Skeletal muscle cell (primary cell): ENCODE results near the gene CRYBA1.
"Not testable (repeated sequence)": the region's sequence is repeated elsewhere in the genome, so short reads cannot be mapped to it uniquely, and the experiment has no call there.

Experiments used
- DNase-seq: peaks from one replicate; pipeline ENCODE4 v3.0.0-alpha.2; 2010; ENCODE audit warnings: low read depth
- H3K4me3 ChIP-seq: 2 replicates; pipeline ENCODE4 v1.5.1; 2011; ENCODE audit warnings: low read depth, mild to moderate bottlenecking, control low read depth, low read length, moderate library complexity

CRYBA1 gene, protein sequence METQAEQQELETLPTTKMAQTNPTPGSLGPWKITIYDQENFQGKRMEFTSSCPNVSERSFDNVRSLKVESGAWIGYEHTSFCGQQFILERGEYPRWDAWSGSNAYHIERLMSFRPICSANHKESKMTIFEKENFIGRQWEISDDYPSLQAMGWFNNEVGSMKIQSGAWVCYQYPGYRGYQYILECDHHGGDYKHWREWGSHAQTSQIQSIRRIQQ

DNA sequence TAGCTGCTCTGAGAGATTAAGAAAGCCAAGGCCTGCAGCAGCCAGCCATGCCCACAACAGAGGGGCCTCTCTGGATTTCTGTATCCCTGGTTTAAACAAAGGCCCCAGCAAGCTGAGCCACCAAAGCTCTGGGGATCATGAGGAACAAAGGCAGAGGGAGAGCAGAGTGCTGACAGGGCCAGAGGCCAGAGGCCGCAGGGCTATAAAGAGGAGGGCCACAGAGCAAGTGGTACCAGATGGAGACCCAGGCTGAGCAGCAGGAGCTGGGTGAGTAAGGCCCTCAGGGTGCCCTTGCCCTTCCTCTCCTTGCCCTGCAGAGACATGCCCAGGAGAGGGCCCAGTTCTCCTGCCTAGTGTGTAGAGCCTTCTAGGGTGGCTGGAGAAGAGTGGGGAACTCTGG is at the start of gene CRYBA1:
TSS of gene CRYBA1 (plus strand) at position 232 of the 400 bp plus-strand sequence. CDS start at position 237, 5 bp downstream.
- DNase-seq, result no peak
- no peak within 1 kb of the TSS for H3K4me3 ChIP-seq

DNA sequence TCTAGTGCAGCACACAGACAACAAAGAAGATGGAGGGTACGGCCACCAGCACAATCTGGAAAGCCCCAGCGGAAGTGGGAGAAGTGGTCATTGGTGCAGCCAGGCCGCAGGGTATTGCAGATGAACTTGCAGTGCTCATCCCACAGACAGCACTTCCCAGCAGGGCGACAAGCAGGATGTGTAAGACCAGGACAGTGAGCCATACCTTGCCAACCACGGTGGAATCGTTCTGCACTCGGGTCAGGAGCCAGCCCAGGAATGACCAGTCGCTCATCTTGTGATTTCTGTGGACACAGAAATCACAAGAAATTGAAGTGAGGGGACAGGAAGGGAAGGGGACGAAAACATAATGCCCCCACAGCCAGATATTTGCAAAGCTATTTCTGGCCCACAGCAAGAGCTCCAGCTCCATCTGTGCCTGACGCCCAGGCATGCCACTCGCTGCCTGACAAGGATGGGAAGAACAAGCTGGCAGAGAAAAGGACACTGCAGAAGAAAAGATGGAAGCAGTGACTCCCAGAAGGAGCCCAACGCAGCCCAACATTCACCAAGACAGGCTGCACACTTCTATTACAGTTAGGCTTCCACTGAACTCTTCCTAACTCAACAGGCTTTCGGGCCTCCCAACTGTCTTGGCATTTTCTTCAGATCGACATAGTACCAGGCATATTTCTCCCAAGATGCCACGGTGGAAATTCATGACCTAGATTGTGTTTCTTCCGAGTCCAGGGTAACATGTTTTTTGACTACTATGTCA is 49.0 kb upstream of the CRYBA1 start:
- no peak overlapping the region for H3K4me3 ChIP-seq
- DNase-seq, result no peak

DNA sequence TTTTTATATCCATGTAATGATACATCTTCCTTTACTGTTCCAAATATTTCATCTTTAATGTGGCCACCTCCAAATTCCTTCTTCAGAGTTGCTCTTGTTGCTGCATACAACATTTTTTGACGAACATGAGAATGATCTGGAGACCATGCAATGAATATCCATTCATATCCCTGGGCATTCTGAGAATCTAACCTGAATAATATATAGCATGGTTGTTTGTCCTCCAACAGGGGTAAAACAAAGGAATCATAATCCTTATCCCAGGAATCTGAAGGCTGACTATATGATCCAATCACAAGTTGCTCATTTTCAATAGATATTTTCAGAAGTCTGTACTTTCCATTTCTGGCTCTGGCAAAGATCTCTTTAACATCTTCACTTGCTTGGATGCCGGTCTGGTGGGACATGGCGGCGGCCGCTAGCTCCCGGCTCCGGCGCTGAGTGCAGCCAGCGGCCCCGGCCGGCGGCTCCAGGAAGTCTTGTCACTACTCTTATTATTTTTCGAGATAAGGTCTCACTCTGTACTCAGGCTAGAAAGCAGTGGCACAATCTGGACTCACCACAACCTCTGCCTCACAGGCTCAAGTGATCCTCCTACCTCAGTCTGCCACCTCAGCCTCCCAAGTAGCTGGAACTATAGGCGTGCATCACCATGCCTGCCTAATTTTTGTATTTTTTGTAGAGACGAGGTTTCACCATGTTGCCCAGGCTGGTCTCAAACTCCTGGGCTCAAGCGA is 42.4 kb upstream of the CRYBA1 start:
- not testable (repeated sequence) for H3K4me3 ChIP-seq, DNase-seq

DNA sequence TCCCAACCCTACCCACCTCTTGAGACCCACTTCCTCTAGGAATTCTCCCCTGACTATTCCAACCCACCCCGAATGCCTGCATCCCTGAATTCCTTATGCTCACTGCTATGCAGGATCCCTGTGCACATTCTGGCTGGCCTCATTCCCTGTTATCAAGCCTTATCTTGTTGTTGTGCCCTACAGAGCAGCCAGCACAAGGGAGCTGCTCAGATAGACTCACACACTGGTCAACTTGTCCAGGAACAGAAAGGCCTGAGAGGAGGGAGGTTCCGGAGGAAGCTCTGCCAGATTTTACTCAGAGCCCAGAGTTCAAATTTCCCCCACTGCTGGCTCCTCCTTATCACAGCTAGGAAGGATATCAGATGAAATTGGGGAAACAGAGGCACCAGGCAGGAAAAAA is 41.6 kb upstream of the CRYBA1 start:
- DNase-seq, result no peak
- no peak overlapping the region for H3K4me3 ChIP-seq

DNA sequence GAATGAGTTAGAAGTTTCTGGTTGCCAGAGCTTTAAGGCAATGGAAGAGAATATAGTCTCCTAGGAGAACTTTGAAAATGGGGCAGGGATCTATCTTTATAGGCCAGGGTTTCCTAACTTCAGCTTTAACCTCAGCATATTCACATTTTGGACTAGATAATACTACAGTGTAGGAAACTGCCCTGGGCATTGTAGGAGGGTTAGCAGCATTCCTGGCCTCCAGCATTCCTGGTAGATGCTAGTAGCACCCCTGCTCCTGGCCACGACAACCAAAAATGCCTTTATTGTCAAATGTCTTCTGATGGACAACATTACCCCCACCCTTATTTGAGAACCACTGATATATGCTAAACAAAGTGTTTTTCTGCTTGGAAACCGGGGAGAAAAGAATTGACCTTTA is 38.7 kb upstream of the CRYBA1 start:
- H3K4me3 ChIP-seq, result no peak overlapping the region
- DNase-seq, result no peak

DNA sequence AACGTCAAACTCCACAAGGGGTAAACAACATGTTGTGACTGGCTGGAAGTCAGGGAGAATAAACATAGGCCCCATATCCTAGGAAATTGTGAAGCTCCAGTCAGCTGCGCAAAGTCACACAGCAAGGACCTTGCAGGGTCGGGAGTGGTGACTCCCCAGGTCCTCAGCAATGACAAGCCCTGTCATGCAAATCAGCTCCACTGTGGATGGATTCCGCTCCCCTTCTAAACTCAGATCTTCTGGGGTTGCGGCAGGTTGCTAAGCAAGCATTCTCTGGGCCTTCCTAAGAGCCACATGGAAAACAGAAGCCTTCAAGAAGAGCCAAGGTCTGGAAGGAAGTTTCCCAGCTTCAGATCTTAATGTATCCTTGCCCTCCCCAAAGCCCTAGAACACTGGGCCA is 37.6 kb upstream of the CRYBA1 start:
- no peak overlapping the region for H3K4me3 ChIP-seq
- no peak for DNase-seq

DNA sequence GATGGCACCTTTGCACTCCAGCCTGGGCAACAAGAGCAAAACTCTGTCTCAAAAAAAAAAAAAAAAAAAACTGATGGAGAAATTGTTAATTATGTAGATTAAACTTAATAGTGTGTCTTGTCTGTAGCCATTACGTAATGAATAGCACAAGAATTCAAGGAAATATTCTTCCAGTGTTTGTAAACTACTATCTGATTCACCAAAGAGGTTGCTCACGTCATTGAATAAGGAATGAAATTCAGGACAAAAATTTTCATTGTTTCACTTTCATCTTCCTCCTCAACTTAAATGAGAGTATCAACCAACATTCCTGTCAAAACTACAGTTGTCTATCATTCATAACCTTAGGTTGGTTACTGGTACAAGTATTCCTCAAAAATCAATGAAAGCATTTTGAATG is 35.8 kb upstream of the CRYBA1 start:
- H3K4me3 ChIP-seq, result no peak overlapping the region
- no peak for DNase-seq

DNA sequence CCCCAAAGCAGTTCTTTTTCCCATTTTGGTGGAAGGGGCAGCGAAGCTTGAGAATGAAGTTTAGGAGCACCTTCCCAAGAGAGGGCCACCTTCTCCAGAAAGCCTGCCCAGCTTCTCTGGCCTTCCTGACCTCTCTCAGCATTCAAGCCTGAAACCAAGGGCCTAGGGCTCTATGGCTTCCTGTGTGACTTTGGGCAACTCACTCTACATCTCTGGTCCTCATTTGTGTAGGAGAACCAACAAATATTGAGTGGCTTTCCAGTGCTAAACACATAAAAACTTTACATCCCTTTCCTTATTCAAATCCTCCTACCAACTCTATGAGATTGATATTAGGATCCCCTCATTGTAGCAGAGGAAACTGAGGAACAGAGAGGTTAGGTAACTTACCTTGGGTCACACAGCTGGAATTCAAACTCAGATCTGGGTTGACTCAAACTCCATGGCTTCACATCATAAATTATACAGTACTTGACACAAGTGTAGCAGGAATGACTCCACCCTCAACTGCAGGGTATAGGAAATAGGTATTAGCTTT is 34.5 kb upstream of the CRYBA1 start:
- no peak overlapping the region for H3K4me3 ChIP-seq
- DNase-seq, result no peak

DNA sequence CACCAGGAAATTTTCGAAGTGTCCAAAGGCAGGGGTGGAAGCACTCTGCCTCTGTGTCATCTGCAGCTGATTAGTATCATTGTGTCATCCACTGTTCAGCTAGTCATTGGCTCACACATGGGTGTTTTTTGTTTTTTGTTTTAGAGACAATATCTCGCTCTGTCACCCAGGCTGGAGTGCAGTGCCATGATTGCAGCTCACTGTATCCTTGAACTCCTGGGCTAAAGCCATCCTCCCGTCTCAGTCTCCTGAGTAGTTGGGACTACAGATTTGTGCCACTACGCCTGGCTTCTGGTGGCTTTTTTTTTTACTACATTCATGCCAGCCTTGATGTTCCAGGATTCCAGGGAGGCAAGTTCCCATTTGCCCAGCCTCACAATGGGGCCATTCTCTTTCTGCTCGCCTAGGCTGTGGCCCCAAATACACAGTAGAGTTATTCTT is 34.0 kb upstream of the CRYBA1 start:
- H3K4me3 ChIP-seq, result no peak overlapping the region
- DNase-seq, result no peak

DNA sequence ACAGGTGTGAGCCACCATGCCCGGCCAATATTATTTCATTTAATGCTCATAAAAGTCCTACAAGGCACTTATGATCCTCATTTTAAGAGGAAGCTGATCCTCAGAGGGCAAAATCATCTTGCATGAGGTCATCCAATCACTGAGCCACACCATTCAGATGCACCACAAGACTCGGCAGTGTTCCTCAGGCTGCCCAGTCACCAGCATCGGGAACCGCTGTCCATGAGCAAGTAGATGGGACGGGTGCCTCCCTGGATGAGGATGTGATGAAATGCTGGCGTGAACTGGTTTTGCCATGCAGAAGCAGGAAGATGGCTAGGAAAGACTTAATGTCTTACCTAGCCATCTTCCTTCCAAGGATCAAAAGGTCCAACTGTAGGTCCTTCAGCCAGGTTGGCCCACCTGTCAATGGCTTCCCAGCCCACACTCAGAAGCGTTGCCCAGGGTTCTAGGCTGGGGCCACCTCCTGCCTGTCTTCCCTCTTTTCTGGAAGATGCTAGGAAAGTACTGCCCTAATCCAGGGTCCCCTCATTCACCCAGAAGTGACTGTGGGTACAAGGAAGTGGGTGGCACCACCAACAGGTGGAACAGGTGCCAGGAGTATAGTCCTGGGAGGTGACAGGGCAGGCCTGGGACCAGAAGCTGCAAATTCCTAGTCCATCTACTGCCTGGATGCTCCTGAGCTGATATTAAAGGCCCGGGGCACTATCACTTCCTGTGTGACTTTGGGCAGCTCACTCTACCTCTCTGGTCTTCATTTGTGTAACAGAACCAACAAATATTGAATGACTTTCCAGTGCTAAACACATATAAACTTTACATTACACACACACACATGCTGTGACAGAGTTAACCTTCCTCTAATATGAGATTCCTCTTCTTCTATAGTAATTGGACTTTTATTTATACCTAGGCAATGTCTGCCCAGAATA is 32.2 kb upstream of the CRYBA1 start:
- H3K4me3 ChIP-seq, result no peak overlapping the region
- no peak for DNase-seq

DNA sequence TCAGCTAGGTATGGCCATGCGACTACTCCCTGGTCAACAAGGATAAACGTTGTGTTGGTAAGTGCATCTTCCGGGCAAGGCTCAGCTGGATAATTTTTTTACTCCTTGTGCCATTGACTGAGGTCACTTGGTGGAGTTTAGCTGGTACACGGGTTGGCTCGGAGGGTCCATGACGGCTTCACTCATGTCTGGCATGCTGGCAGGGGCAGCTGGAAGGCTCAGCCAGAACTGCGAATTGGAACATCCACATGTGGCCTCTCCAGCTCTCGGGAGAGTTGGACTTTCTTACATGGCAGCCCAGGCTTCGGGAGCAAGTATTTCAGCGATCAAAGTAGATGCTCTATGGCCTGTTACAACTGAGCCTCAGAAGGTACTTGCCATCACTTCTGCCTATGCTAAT is 31.5 kb upstream of the CRYBA1 start:
- no peak overlapping the region for H3K4me3 ChIP-seq
- no peak for DNase-seq

DNA sequence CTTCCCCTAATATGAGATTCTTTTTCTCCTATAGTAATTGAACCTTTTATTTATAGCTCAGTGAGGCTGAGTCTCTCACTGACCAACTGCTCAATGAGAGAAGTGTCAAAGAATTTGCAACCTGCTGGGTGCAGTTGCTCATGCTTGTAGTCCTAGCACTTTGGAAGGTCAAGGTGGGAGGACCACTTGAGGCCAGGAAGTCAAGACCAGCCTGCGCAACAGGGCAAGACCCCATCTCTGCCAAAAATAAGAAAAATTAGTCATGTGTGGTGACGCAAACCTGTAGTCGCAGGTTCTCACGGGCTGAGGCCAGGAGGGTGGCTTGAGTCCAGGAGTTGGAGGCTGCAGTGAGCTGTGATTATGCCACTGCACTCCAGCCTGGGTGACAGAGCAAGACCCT is 30.9 kb upstream of the CRYBA1 start:
- no peak overlapping the region for H3K4me3 ChIP-seq
- DNase-seq, result no peak

DNA sequence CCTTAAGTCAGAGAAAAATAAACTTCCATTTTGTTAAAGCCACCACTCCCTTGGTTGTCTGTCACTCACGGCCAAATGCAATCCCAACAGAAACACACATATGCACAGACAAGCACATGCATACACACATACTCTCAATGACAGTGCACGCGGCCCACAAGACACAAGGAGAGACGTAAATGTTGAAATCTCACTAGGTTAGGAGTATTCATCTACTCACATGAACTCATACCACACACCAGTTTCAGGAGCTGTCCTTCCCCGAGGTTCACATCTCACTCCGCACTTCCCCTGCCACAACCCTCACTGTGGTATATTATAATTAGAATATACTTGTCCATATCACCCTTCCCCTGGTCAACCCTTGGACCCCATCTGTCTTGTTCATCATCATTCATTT is 30.5 kb upstream of the CRYBA1 start:
- no peak overlapping the region for H3K4me3 ChIP-seq
- DNase-seq, result no peak

DNA sequence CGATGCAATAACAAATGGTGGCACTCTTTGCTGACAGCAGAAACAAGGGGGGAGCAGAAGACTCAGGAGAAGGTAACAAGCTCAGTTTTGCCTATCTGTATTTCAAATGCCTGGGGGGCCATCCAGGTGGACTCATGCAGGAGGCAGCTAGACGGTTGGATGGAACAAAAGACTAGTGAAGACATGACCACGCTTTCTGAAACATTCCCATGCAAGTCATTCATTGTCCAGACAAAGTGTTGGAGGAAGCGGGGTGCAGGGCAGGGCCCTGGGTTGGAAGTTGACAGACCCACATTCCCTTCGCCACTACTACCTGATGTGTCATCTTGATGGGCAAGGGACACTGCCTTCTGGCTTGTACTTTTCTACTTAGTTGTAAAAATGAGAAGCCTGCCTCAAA is 29.8 kb upstream of the CRYBA1 start:
- no peak overlapping the region for H3K4me3 ChIP-seq

DNA sequence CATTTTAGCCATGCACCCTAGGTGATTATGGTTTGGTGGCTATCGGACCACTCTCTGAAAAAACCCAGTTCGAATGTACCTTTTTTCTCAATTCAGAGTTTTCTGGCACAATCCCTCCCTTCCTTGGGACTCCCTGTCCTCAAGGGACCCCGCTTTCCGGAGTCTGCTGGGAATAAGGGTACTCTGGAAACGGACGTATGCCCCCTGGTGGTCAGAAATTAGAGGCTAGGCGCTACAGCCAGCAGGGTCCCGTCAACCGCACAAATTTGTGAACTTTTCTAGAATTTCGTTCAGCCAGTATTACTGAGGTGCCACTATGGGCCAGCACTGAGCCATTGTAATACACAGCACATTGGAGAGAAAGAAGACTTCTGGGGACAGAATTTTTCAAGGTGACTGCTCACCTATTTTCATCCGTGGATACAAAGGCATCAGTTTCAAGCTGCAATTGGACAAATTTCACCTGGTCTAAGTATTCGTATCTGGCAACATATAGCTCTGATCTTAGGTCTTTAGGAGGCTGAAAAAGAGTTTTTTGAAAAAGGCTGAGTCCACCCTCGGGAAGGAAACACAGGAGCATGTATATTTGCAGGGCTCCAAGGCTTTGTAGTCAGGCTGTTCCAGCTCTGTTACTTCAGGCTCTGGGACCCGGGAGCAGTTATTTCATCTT is 27.1 kb upstream of the CRYBA1 start:
- DNase-seq, result peak; percentile 36
- no peak overlapping the region for H3K4me3 ChIP-seq

More for the DNA sequence above, 29.8 kb upstream of the CRYBA1 start:
- DNase-seq, result no peak

DNA sequence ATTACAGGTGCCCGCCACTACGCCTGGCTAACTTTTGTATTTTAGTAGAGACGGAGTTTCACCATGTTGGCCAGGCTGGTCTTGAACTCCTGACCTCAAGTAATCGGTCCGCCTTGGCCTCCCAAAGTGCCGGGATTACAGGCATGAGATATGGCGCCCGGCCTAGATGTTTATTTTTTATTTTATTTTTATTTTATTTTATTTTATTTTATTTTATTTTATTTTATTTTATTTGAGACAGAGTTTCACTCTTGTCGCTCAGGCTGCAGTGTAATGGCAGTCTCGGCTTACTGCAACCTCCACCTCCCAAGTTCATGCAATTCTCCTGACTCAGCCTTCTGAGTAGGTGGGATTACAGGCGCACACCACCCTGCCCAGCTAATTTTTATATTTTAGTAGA is 25.3 kb upstream of the CRYBA1 start:
- not testable (repeated sequence) for DNase-seq, H3K4me3 ChIP-seq

DNA sequence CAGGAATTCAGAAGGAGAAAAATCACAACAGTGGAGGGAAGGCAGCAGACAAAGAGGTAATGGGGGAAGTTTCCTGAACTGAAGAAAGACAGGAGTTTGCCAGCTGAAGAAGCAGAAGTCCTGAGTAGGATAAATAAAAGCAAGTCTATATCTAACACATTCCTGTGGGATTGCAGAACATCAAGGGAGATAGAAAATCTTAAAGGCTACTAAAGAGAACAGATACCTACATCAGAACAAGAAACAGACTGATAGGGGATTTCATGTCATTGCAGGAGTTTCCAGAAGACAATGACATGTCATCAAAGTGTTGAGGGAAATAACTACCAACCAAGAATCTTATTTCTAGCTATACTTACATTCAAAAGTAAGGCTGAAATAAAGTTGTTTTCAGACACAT is 21.3 kb upstream of the CRYBA1 start:
- no peak overlapping the region for H3K4me3 ChIP-seq
- DNase-seq, result no peak

DNA sequence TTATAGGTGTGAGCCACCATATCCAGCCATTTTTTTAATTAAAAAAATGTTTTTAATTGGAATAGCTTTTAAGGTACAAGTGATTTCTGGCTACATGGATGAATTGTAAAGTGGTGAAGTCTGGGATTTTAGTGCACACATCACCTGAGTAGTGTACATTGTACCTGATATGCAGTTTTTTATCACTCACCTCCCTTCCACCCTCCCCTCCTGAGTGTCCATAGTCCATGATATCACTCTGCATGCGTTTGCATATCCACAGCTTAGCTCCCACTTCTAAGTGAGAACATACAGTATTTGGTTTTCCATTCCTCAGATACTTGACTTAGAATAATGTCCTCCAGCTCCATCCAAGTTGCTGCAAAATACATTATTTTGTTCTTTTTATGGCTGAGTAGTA is 13.4 kb upstream of the CRYBA1 start:
- H3K4me3 ChIP-seq, result no peak overlapping the region

DNA sequence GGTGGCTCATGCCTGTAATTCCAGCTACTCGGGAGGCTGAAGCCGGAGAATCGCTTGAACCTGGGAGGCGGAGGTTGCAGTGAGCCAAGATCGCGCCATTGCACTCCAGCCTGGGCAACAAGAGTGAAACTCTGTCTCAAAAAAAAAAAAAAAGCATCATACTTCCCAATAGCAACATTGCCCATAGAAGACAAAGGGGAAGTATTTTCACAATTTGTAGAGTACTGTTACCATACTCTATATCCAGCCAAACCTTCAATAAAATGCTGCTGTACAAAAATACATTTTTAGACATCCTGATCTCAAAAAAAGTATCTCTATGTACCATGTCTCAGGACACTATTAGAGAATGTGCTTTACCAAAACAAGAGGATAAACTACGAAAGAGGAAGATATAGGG is 11.7 kb upstream of the CRYBA1 start:
- not testable (repeated sequence) for H3K4me3 ChIP-seq, DNase-seq

More for the DNA sequence above, 13.4 kb upstream of the CRYBA1 start:
- no peak for DNase-seq
